CD8-positive, alpha-beta memory T cell (primary cell): ENCODE measurements around the gene GFPT2. TPM values are rescaled to one million over a fixed set of nuclear protein-coding genes. Genes with fewer than 3 reads are reported as not detected.

Experiments used
- CTCF ChIA-PET: fragments of 350-600 bp; sonication (Branson Sonifier 250); formaldehyde crosslinking; loops from one replicate; lab custom pipeline; 2021; ENCODE audit warnings: antibody characterized with exemption; lab: Charles Lee
- POLR2A ChIA-PET: fragments of 350-600 bp; sonication (Branson Sonifier 250); formaldehyde crosslinking; loops from one replicate; lab custom pipeline; 2021; ENCODE audit warnings: antibody characterized with exemption; lab: Charles Lee
- DNase-seq, 5 donors: peaks; one replicate each; pipeline versions ENCODE4 v3.0.0 to v3.0.0-alpha.2; 2020 to 2022; ENCODE audit warnings: mixed read lengths in 1 of 5
- H3K27ac ChIP-seq: one replicate; pipeline ENCODE4 v1.7.0; 2013; ENCODE audit warnings: low read depth, mild to moderate bottlenecking, low read length, moderate library complexity
- H3K27me3 ChIP-seq: 2 replicates; pipeline ENCODE4 v1.7.0; 2013; ENCODE audit warnings: low read length, mild to moderate bottlenecking; ENCODE audit not compliant: insufficient read depth, poor library complexity, severe bottlenecking
- H3K36me3 ChIP-seq: 2 replicates; pipeline ENCODE4 v1.7.0; 2013; ENCODE audit warnings: mild to moderate bottlenecking, low read length, moderate library complexity; ENCODE audit not compliant: insufficient read depth
- H3K4me1 ChIP-seq: 2 replicates; pipeline ENCODE4 v1.7.0; 2013; ENCODE audit warnings: mild to moderate bottlenecking, low read length, moderate library complexity; ENCODE audit not compliant: insufficient read depth
- H3K4me3 ChIP-seq: 2 replicates; pipeline ENCODE4 v1.7.0; 2013; ENCODE audit warnings: mild to moderate bottlenecking, low read length
- H3K9me3 ChIP-seq: 2 replicates; pipeline ENCODE4 v1.7.0; 2013; ENCODE audit warnings: mild to moderate bottlenecking, low read length
- H3K27ac Mint-ChIP-seq, 8 donors: one replicate each; pipeline ENCODE4 v1.8.0; 2020 to 2021; ENCODE audit warnings: mixed read lengths in 8 of 8, mild to moderate bottlenecking in 6 of 8, inconsistent platforms in 3 of 8, moderate library complexity in 3 of 8
- H3K27me3 Mint-ChIP-seq, 2 donors: one replicate each; pipeline ENCODE4 v1.8.0; 2020 to 2021; ENCODE audit warnings: mixed read lengths in 2 of 2, mild to moderate bottlenecking in 1 of 2, moderate library complexity in 1 of 2
- H3K36me3 Mint-ChIP-seq, 3 donors: one replicate each; pipeline ENCODE4 v1.8.0; 2020 to 2021; ENCODE audit warnings: mixed read lengths in 3 of 3, inconsistent platforms in 1 of 3, mild to moderate bottlenecking in 1 of 3
- H3K4me1 Mint-ChIP-seq, 3 donors: one replicate each; pipeline ENCODE4 v1.8.0; 2020 to 2021; ENCODE audit warnings: mixed read lengths in 3 of 3, inconsistent platforms in 1 of 3, mild to moderate bottlenecking in 1 of 3
- H3K4me3 Mint-ChIP-seq, 7 donors: one replicate each; pipeline ENCODE4 v1.8.0; 2020 to 2021; ENCODE audit warnings: mixed read lengths in 7 of 7, mild to moderate bottlenecking in 6 of 7, moderate library complexity in 4 of 7, inconsistent platforms in 2 of 7
- H3K9me3 Mint-ChIP-seq, 5 donors: one replicate each; pipeline ENCODE4 v1.8.0; 2020 to 2022; ENCODE audit warnings: mixed read lengths in 5 of 5, mild to moderate bottlenecking in 3 of 5, moderate library complexity in 2 of 5, inconsistent platforms in 1 of 5
- polyA plus RNA-seq: library from polyadenylated mRNA; unstranded; fragments of 300-500 nt; fragmentation: Illumina TruSeq; gene quantifications from one replicate; pipeline ENCODE4 v1.2.3, GENCODE V29; 2021
- total RNA-seq, 2 experiments: library from RNA; stranded (reverse); gene quantifications; one replicate each; pipeline ENCODE4 v1.2.3, GENCODE V29; 2021

GFPT2 gene
- total and polyA plus RNA-seq, 3 experiments from 2014 or later: 0.41 to 1.9 (median 1.7) TPM

- H3K27me3 Mint-ChIP-seq: peaks cover 7 to 17% of the 10 kb centered on the region in 2 donors
- no peaks in the 10 kb centered on the region for H3K27me3 ChIP-seq
- H3K4me3 ChIP-seq: no peak overlapping the region
- H3K9me3 Mint-ChIP-seq: no peaks in the 10 kb centered on the region
- no peak overlapping the region for H3K27ac ChIP-seq
- no peaks in the 10 kb centered on the region for H3K4me1 ChIP-seq
- H3K36me3 ChIP-seq: no peaks in the 10 kb centered on the region
- ChIA-PET CTCF (no interaction called here), POLR2A (no interaction called here)
- H3K36me3 Mint-ChIP-seq: no peaks in the 10 kb centered on the region
- no peak overlapping the region for H3K27ac Mint-ChIP-seq
- no peaks in the 10 kb centered on the region for H3K4me1 Mint-ChIP-seq
- no peak for DNase-seq
- H3K4me3 Mint-ChIP-seq: no peak overlapping the region
- H3K9me3 ChIP-seq: no peaks in the 10 kb centered on the region
Measured at GRCh38 chr5:180381428-180381827, 28.3 kb upstream of the GFPT2 start.

- H3K27me3 ChIP-seq: no peaks in the 10 kb centered on the region
- Mint-ChIP-seq H3K9me3 (no peaks in the 10 kb centered on the region), H3K4me3 (no peak overlapping the region), H3K36me3 (no peaks in the 10 kb centered on the region), H3K4me1 (no peaks in the 10 kb centered on the region), H3K27me3 (peaks cover 6 to 17% of the 10 kb centered on the region in 2 donors), H3K27ac (peak overlapping the region in 1 of 8 donors; percentile 60)
- POLR2A ChIA-PET: no interaction called here
- no peaks in the 10 kb centered on the region for H3K36me3 ChIP-seq
- H3K27ac ChIP-seq: no peak overlapping the region
- H3K9me3 ChIP-seq: no peaks in the 10 kb centered on the region
- no peak for DNase-seq
- H3K4me1 ChIP-seq: no peaks in the 10 kb centered on the region
- CTCF ChIA-PET: no interaction called here
- no peak overlapping the region for H3K4me3 ChIP-seq
Measured at GRCh38 chr5:180380856-180381255, 27.7 kb upstream of the GFPT2 start.

- H3K27ac ChIP-seq: no peak overlapping the region
- Mint-ChIP-seq H3K36me3 (no peaks in the 10 kb centered on the region), H3K4me1 (no peaks in the 10 kb centered on the region), H3K27me3 (peaks cover 3 to 15% of the 10 kb centered on the region in 2 donors), H3K27ac (no peak overlapping the region), H3K9me3 (no peaks in the 10 kb centered on the region), H3K4me3 (no peak overlapping the region)
- no peaks in the 10 kb centered on the region for H3K27me3 ChIP-seq
- no peaks in the 10 kb centered on the region for H3K4me1 ChIP-seq
- CTCF ChIA-PET: no interaction called here
- no peaks in the 10 kb centered on the region for H3K9me3 ChIP-seq
- H3K4me3 ChIP-seq: no peak overlapping the region
- no peak for DNase-seq
- no peaks in the 10 kb centered on the region for H3K36me3 ChIP-seq
- POLR2A ChIA-PET: no interaction called here
Measured at GRCh38 chr5:180380441-180380840, 27.3 kb upstream of the GFPT2 start.

- no peak overlapping the region for H3K27ac ChIP-seq
- H3K9me3 Mint-ChIP-seq: no peaks in the 10 kb centered on the region
- H3K36me3 Mint-ChIP-seq: no peaks in the 10 kb centered on the region
- no peaks in the 10 kb centered on the region for H3K4me1 ChIP-seq
- no peaks in the 10 kb centered on the region for H3K4me1 Mint-ChIP-seq
- H3K4me3 ChIP-seq: no peak overlapping the region
- ChIA-PET POLR2A (no interaction called here), CTCF (no interaction called here)
- peaks cover 3 to 13% of the 10 kb centered on the region in 2 donors for H3K27me3 Mint-ChIP-seq
- H3K36me3 ChIP-seq: no peaks in the 10 kb centered on the region
- H3K9me3 ChIP-seq: no peaks in the 10 kb centered on the region
- peak overlapping the region in 1 of 8 donors; percentile 12 for H3K27ac Mint-ChIP-seq
- no peak for DNase-seq
- no peaks in the 10 kb centered on the region for H3K27me3 ChIP-seq
- no peak overlapping the region for H3K4me3 Mint-ChIP-seq
Measured at GRCh38 chr5:180379355-180380070, 26.4 kb upstream of the GFPT2 start.

GRCh38 chr5:180378438-180379344, 25.6 kb upstream of the GFPT2 start:
- H3K4me3 ChIP-seq: no peak overlapping the region
- peak overlapping the region in 2 of 8 donors; percentile 3 to 36 for H3K27ac Mint-ChIP-seq
- no peaks in the 10 kb centered on the region for H3K36me3 ChIP-seq
- no peaks in the 10 kb centered on the region for H3K9me3 ChIP-seq
- no peaks in the 10 kb centered on the region for H3K4me1 Mint-ChIP-seq
- peaks cover 3 to 13% of the 10 kb centered on the region in 2 donors for H3K27me3 Mint-ChIP-seq
- no peaks in the 10 kb centered on the region for H3K36me3 Mint-ChIP-seq
- no peaks in the 10 kb centered on the region for H3K4me1 ChIP-seq
- ChIA-PET CTCF (no interaction called here), POLR2A (no interaction called here)
- DNase-seq: no peak
- no peak overlapping the region for H3K27ac ChIP-seq
- no peak overlapping the region for H3K4me3 Mint-ChIP-seq
- H3K9me3 Mint-ChIP-seq: no peaks in the 10 kb centered on the region
- H3K27me3 ChIP-seq: no peaks in the 10 kb centered on the region

GRCh38 chr5:180377556-180378197, 24.5 kb upstream of the GFPT2 start:
- no peaks in the 10 kb centered on the region for H3K9me3 Mint-ChIP-seq
- Histone ChIP-seq H3K9me3 (no peaks in the 10 kb centered on the region), H3K36me3 (no peaks in the 10 kb centered on the region), H3K27me3 (no peaks in the 10 kb centered on the region), H3K4me3 (no peak overlapping the region), H3K27ac (no peak overlapping the region), H3K4me1 (no peaks in the 10 kb centered on the region)
- peaks cover 0 to 13% of the 10 kb centered on the region in 2 donors for H3K27me3 Mint-ChIP-seq
- no peaks in the 10 kb centered on the region for H3K4me1 Mint-ChIP-seq
- no peaks in the 10 kb centered on the region for H3K36me3 Mint-ChIP-seq
- DNase-seq: no peak
- no peak overlapping the region for H3K4me3 Mint-ChIP-seq
- POLR2A ChIA-PET: no interaction called here
- H3K27ac Mint-ChIP-seq: peak overlapping the region in 2 of 8 donors; percentile 19 to 34
- CTCF ChIA-PET: no interaction called here

GRCh38 chr5:180376511-180376910, 23.4 kb upstream of the GFPT2 start:
- Mint-ChIP-seq H3K36me3 (no peaks in the 10 kb centered on the region), H3K27me3 (peaks cover 0 to 5% of the 10 kb centered on the region in 2 donors), H3K27ac (no peak overlapping the region), H3K9me3 (no peaks in the 10 kb centered on the region), H3K4me1 (no peaks in the 10 kb centered on the region), H3K4me3 (no peak overlapping the region)
- no peaks in the 10 kb centered on the region for H3K4me1 ChIP-seq
- DNase-seq: no peak
- no peaks in the 10 kb centered on the region for H3K36me3 ChIP-seq
- POLR2A ChIA-PET: no interaction called here
- H3K9me3 ChIP-seq: no peaks in the 10 kb centered on the region
- CTCF ChIA-PET: no interaction called here
- no peak overlapping the region for H3K4me3 ChIP-seq
- H3K27me3 ChIP-seq: no peaks in the 10 kb centered on the region
- H3K27ac ChIP-seq: no peak overlapping the region

- Mint-ChIP-seq H3K4me3 (no peak overlapping the region), H3K27me3 (no peaks in the 10 kb centered on the region), H3K4me1 (no peaks in the 10 kb centered on the region), H3K9me3 (no peaks in the 10 kb centered on the region), H3K36me3 (no peaks in the 10 kb centered on the region), H3K27ac (no peak overlapping the region)
- ChIA-PET CTCF (no interaction called here), POLR2A (no interaction called here)
- no peaks in the 10 kb centered on the region for H3K9me3 ChIP-seq
- H3K36me3 ChIP-seq: no peaks in the 10 kb centered on the region
- no peaks in the 10 kb centered on the region for H3K4me1 ChIP-seq
- H3K27ac ChIP-seq: no peak overlapping the region
- H3K27me3 ChIP-seq: no peaks in the 10 kb centered on the region
- DNase-seq: no peak
- no peak overlapping the region for H3K4me3 ChIP-seq
Measured at GRCh38 chr5:180375955-180376354, 22.8 kb upstream of the GFPT2 start.
